ENCODE data around the gene BAZ2B.

The BAZ2B gene

DNA sequence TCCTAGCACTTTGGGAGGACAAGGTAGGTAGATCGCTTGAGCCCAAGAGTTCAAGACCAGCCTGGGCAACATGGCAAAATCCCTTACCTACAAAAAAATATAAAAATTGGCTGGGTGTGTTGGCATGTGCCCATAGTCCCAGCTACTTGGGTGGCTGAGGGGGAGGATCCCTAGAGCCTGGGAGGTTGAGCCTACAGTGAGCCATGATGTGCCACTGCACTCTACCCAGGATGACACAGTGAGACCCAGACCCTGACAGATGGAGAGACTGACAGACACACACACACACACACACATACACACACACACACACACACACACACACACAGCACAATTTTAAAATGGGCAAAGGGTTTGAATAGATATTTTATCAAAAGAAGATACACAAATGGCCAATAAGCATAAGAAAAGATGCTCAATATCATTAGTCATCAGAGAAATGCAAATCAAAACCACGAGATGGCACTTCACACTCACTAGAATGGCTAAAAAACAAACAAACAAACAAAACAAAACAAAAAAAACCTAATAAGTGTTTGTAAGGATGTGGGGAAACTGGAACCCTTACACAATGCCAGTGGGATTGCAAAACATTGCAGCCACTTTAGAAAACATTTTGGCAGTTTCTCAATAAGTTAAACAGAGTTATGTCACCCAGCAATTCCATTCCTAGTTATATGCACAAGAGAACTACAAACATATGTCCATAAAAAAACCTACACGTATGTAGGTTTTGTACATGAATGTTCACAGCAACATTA lies 42.3 kb downstream of the BAZ2B start:
- DNase-seq (ENCODE audit: low spot score), result no peak

DNA sequence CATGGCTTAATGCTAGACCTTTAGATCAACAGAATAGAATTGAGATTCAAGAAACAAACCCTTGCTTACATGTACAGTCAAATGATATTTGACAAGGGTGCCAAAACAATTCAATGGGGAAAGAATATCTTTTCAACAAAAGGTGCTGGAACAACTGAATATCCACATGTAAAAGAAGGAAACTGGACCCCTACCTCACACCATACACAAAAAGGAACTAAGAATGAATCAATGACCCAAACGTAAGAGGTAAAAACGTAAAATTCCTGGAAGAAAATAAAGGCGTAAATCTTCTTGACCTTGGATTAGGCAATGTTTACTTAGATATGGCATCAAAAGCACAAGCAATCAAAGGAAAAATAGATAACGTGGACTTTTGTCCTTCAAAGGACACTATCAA lies 43.1 kb downstream of the BAZ2B start:
- DNase-seq (ENCODE audit: low spot score), result no peak

GRCh38 chr2:159572459-159572858 lies 43.9 kb downstream of the BAZ2B start:
- no peak for DNase-seq (ENCODE audit: low spot score)

GRCh38 chr2:159571540-159572260 lies 44.6 kb downstream of the BAZ2B start:
- DNase-seq (ENCODE audit: low spot score), result no peak

- DNase-seq (ENCODE audit: low spot score), result no peak
Observed at GRCh38 chr2:159564081-159564480, 52.3 kb downstream of the BAZ2B start.

- no peak for DNase-seq (ENCODE audit: low spot score)
Observed at GRCh38 chr2:159562248-159562647, 54.1 kb downstream of the BAZ2B start.

GRCh38 chr2:159561786-159562185 lies 54.6 kb downstream of the BAZ2B start:
- no peak for DNase-seq (ENCODE audit: low spot score)

- DNase-seq (ENCODE audit: low spot score), result no peak
Observed at GRCh38 chr2:159561242-159561641, 55.1 kb downstream of the BAZ2B start.

DNA sequence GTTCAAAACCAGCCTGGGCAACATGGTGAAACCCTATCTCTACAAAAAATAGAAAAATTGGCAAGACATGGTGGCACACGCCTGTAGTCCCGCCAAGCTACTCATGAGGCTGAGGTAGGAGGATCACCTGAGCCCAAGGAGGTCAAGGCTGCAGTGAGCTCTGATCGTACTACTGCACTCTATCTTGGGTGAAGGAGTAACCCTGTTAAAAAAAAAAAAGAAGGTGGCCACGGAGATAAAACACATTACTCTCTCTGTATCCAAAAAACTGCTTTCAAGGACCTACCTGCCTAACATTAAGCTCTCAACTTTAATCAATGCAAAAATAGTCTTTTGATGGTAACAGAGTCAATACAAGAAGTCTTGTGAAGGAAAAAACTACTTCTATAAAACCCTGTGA lies 57.3 kb downstream of the BAZ2B start:
- DNase-seq (ENCODE audit: low spot score), result no peak

DNA sequence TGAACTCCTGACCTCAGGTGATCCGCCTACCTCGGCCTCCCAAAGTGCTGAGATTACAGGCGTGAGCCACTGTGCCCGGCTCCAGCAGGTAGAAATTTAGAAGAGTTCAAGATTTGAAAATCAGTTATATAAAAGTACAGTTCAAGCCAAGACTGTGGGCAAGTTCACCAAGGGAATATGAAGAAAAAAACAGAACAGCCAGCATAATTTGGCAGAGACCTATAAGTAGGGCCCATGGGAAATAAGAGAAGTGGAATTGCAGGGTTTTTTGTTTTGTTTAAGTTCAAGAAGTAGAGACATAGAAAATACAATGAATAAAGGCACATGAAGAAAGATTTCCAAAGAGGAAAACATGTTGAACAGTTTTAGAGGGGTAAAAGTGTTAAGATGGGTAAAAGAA lies 57.9 kb downstream of the BAZ2B start:
- DNase-seq (ENCODE audit: low spot score), result no peak

DNA sequence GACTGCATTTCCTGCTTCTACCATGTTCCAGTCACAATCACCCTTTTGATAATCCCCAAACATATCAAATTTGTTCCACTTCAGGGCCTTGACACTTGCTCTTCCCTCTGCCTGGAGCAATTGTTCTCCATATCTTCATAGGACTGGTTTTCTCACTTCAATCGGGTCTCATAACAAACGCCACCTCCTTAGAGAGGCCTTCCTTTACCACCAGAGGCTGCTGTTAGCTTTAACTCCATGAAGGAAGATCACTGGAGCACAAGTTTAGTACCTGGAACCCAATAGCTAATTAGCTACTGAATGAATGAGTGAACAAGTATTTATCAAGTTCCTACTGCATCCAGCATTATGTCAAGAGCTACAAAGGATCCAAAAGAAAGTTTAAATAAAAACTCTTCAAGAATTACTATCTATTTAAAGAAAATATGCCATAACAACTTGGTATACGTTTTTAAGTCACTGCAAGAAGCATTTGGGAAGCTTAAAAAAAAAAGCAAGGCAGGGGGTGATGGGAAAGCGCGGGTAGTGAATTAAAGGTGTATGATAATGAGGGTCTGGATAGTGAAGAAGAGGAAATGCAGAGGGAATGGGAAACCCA lies 58.8 kb downstream of the BAZ2B start:
- DNase-seq (ENCODE audit: low spot score), result no peak

DNA sequence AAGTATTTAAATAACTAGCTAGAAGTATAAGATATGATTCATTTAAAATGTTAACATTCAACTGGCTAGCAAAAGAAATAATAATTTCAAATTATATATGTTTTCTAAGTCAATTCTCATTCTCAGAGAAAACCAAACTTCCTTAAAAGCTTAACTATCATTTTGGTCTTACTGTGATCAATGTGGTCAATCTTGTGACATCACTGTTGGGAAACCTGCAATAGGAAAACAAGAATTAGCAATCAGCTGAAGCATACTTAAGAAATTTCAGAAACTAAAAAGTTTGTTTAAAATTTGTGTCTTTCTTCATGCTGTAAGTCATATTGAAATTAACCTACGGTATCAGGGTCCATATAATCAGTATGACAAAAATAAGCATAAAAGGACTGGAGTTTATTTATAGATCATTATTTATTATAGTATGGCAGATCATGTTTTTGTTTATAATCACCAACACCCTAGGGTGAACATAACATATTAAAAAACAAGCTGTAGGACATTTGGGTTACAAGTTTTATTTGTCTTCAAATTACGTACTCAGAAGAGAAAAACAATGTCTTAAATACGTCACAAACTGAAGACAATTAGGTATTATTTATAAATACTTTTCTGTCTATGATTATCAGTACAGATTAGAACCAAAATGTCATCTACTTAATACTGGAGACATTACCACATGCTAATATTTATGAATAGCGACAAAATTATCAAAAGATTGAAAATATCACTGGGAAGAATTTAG lies 60.5 kb downstream of the BAZ2B start:
- no peak for DNase-seq (ENCODE audit: low spot score)

DNA sequence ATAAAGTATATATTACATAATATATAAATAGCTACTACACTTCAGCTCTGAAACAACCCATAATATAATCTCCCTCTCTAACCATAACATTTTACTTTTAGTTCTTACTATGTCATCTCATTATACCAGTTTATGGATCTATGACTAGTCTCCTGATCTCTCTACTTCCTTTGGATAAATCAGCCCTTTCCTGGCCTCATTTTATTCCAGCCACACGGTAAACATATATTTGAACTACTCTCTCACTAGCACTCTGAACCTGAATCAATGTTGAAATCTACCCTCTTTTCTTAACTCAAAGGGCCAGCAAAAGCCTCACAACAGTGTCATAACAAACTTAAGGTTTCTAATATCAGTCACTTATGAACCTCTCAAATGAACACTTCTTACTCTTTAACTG lies 62.6 kb downstream of the BAZ2B start:
- DNase-seq (ENCODE audit: low spot score), result no peak

- no peak for DNase-seq (ENCODE audit: low spot score)
Observed at GRCh38 chr2:159551806-159552205, 64.5 kb downstream of the BAZ2B start.

- DNase-seq (ENCODE audit: low spot score), result no peak
Observed at GRCh38 chr2:159550231-159550630, 66.1 kb downstream of the BAZ2B start.

GRCh38 chr2:159549234-159549633 lies 67.1 kb downstream of the BAZ2B start:
- DNase-seq (ENCODE audit: low spot score), result no peak

DNA sequence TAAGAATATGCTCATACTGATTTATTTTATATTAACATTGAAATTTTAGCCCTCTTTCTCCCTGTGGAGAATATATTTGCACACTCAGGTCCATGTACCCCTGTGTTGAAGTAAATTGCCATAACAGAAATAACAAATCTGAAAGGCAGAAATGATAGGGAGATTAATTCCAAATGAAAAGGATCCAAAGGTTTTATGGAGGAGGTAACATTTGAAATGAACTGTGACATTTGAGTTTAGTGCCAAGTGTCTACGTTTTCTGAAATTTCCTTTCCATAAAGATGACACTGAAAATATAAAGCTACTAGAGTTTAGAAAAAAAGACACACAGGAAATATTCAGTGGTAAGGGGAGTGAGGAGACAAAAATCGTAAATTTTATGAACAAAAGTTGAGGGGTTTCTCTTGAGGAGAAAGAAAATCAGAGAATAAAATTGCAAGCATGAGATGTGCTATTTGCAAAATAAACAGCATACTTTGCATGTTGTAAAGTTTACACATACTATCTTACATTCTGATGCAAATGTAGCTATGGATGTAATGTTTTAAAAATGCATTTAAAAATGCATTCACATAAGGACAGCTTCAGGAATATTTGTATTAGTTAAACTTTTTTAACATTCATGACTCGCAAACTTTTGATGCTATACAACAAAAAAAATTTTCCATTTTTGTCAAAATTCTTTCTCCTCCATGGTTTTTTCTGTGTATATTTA lies 69.5 kb downstream of the BAZ2B start:
- no peak for DNase-seq (ENCODE audit: low spot score)

DNA sequence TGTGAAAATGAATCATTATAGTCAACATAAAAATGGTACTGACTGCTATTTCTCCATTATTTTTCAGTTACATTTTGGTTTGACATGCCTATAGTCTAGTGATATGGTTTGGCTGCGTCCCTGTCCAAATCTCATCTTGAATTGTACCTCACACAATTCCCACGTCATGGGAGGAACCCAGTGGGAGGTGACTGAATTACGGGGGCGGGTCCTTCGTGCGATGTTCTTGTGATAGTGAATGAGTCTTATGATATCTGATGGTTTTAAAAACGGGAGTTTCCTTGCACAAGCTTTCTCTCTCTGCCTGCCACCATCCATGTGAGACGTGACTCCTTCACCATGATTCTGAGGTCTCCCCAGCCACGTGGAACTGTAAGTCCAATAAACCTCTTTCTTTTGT lies 70.3 kb downstream of the BAZ2B start:
- no peak for DNase-seq (ENCODE audit: low spot score)

GRCh38 chr2:159545085-159545484 lies 71.3 kb downstream of the BAZ2B start:
- DNase-seq (ENCODE audit: low spot score), result no peak

GRCh38 chr2:159542101-159542500 lies 74.2 kb downstream of the BAZ2B start:
- DNase-seq (ENCODE audit: low spot score), result no peak

GRCh38 chr2:159539701-159540100 lies 76.6 kb downstream of the BAZ2B start:
- no peak for DNase-seq (ENCODE audit: low spot score)

DNA sequence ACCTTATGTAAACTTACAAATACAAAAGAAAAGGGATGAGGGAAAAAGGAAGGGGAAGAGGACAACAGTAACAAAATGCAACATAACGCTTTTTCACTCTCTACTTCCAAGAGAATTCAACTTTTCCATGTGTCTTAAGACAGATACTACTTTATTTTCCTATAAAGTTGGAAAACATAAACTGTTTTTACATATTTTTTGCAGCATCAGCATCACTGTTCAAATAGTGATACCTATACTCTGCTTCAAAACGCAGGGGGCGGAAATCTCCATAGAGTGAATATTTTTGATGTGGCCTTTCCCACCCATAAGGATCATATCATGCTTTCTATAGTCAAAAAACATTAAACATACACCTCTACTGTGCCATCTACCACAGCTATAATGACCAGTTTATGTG lies 77.5 kb downstream of the BAZ2B start:
- no peak for DNase-seq (ENCODE audit: low spot score)

Data from putamen (tissue), 1 donor.